GM12878 (cell line): ENCODE data around the gene ARHGAP5. TPM values are rescaled to one million over a fixed set of nuclear protein-coding genes. Genes with fewer than 3 reads are reported as not detected.

ENCODE experiments used
- ATAC-seq: fragments of 200-7000 bp; cut with Tn5 transposase; 3 replicates; pipeline ENCODE4 v1.9.1; 2020; ENCODE audit warnings: mild to moderate bottlenecking, moderate library complexity
- BruUV-seq: library from RNA; stranded (reverse); fragments of 400-500 nt; replicated peaks from 2 replicates; lab custom pipeline; 2021; lab: Mats Ljungman, UMichigan
- CTCF ChIA-PET: fragments of 300-600 bp; sonication (Branson Sonifier 250); formaldehyde crosslinking; extraction: SDS; loops from one replicate; lab custom pipeline; 2021; ENCODE audit warnings: inconsistent platforms; lab: Yijun Ruan, JAX
- POLR2A ChIA-PET: fragments of 350-600 bp; formaldehyde crosslinking; extraction: SDS; loops from one replicate; lab custom pipeline; 2021; ENCODE audit warnings: inconsistent platforms; lab: Charles Lee
- RAD21 ChIA-PET: fragments of 300-600 bp; sonication (Branson Sonifier 250); formaldehyde crosslinking; loops from one replicate; lab custom pipeline; 2023; ENCODE audit warnings: antibody characterized with exemption; ENCODE audit not compliant: unreplicated experiment; lab: Charles Lee
- SMC1A ChIA-PET: fragments of 300-600 bp; sonication (Branson Sonifier 250); formaldehyde crosslinking; loops from one replicate; lab custom pipeline; 2023; ENCODE audit not compliant: unreplicated experiment, uncharacterized antibody; lab: Charles Lee
- DNase-seq: peaks from one replicate; pipeline ENCODE4 v3.0.0-alpha.2; 2011; ENCODE audit warnings: low read depth, low spot score
- FAIRE-seq: peaks from 3 replicates; lab custom pipeline; 2011; peaks lifted over from hg19 to GRCh38; lab: Jason Lieb, UNC
- H2AFZ ChIP-seq: 2 replicates; pipeline ENCODE4 v1.6.0; 2011; ENCODE audit warnings: low read depth, low read length, control low read depth; ENCODE audit not compliant: control insufficient read depth
- H3K27ac ChIP-seq: 2 replicates; pipeline ENCODE4 v1.5.1; 2011; ENCODE audit warnings: control low read depth; ENCODE audit not compliant: control insufficient read depth, insufficient read depth
- H3K27me3 ChIP-seq, 2 experiments: replicated peaks in 1 of 2; 2 replicates each; pipeline versions ENCODE4 v1.6.0 to v1.6.1; 2011; ENCODE audit warnings: low read length in 1 of 2; ENCODE audit not compliant: control insufficient read depth in 2 of 2, insufficient read depth in 2 of 2
- H3K36me3 ChIP-seq, 2 experiments: 2 replicates each; pipeline ENCODE4 v1.5.1; 2011; ENCODE audit warnings: low read length in 1 of 2; ENCODE audit not compliant: control insufficient read depth in 2 of 2, insufficient read depth in 2 of 2
- H3K4me1 ChIP-seq: 2 replicates; pipeline ENCODE4 v1.6.1; 2011; ENCODE audit warnings: mild to moderate bottlenecking, low read length, moderate library complexity, mixed read lengths; ENCODE audit not compliant: control insufficient read depth, insufficient read depth
- H3K4me2 ChIP-seq: 2 replicates; pipeline ENCODE4 v1.6.0; 2011; ENCODE audit warnings: control low read depth; ENCODE audit not compliant: control insufficient read depth, insufficient read depth
- H3K4me3 ChIP-seq: fragments of 200-600 bp; sonication (generic); 2 replicates; pipeline ENCODE4 v1.5.1; 2016
- H3K79me2 ChIP-seq: 2 replicates; pipeline ENCODE4 v1.6.0; 2011; ENCODE audit warnings: low read length; ENCODE audit not compliant: control insufficient read depth, insufficient read depth
- H3K9ac ChIP-seq: 2 replicates; pipeline ENCODE4 v1.8.0; 2011; ENCODE audit warnings: low read length, control low read depth, mixed read lengths; ENCODE audit not compliant: control insufficient read depth, insufficient read depth
- H3K9me3 ChIP-seq: replicated peaks from 3 replicates; pipeline ENCODE4 v1.5.1; 2011; ENCODE audit warnings: mild to moderate bottlenecking, low read length; ENCODE audit not compliant: control insufficient read depth, insufficient read depth
- H4K20me1 ChIP-seq: 2 replicates; pipeline ENCODE4 v1.6.0; 2011; ENCODE audit not compliant: control insufficient read depth, insufficient read depth
- ATF2 ChIP-seq: IDR thresholded peaks from 2 replicates; pipeline ENCODE4 v1.6.1; 2012; ENCODE audit warnings: low read length, inconsistent platforms
- BMI1 ChIP-seq: fragments of 450-650 bp; IDR thresholded peaks from 2 replicates; pipeline ENCODE4 v1.6.1; 2016; ENCODE audit warnings: mild to moderate bottlenecking, moderate library complexity, borderline replicate concordance
- CHD1 ChIP-seq: IDR thresholded peaks from 2 replicates; pipeline ENCODE4 v1.6.1; 2012; ENCODE audit warnings: low read depth, low read length, improper control_type of control experiment
- PML ChIP-seq: IDR thresholded peaks from 2 replicates; pipeline ENCODE4 v1.6.1; 2012; ENCODE audit warnings: low read length, inconsistent platforms
- SREBF1 ChIP-seq: IDR thresholded peaks from 2 replicates; pipeline ENCODE4 v1.6.1; 2012; ENCODE audit warnings: mild to moderate bottlenecking, low read length
- YBX1 ChIP-seq: fragments of 450-650 bp; IDR thresholded peaks from 2 replicates; pipeline ENCODE4 v1.6.1; 2016; ENCODE audit warnings: antibody characterized with exemption
- ZBTB40 ChIP-seq: fragments of 450-650 bp; IDR thresholded peaks from 2 replicates; pipeline ENCODE4 v1.6.1; 2016; ENCODE audit warnings: mild to moderate bottlenecking, moderate library complexity, borderline replicate concordance
- ZNF384 ChIP-seq: IDR thresholded peaks from 2 replicates; pipeline ENCODE4 v1.6.1; 2012; ENCODE audit warnings: low read depth, mild to moderate bottlenecking, low read length, improper control_type of control experiment, borderline replicate concordance
- WGBS: methylation state at CpG from one replicate; pipeline ENCODE4 v1.1.6; 2016; ENCODE audit warnings: low lambda C conversion rate; ENCODE audit not compliant: insufficient replicate concordance, insufficient coverage; ENCODE audit errors: missing lambda C conversion rate; 5-methylcytosine and 5-hydroxymethylcytosine counted together
- in situ Hi-C: fragments of 300-500 bp; cut with MboI; formaldehyde crosslinking; loops from 9 replicates; pipeline ENCODE4 v1.14.3; 2018; ENCODE audit warnings: mixed read lengths
- intact Hi-C: fragments of 100-400 bp; cut with micrococcal nuclease; formaldehyde crosslinking; loops from one replicate; pipeline ENCODE4 v1.14.2; 2022; ENCODE audit not compliant: unreplicated experiment
- polyA plus RNA-seq, 11 experiments: library from polyadenylated mRNA; depleted of rRNA in 4 of 11; unstranded in 6 of 11; stranded (reverse) in 5 of 11; fragments of >200 nt; fragmentation: Nextera tagmentation in 4 of 11; fragmentation: Illumina TruSeq in 1 of 11; extraction: Ambion mirVana in 4 of 11; extraction: Trizol in 1 of 11; gene quantifications; 1 replicate in 1 of 11; 2 replicates in 10 of 11; pipeline versions ENCODE4 v1.2.1 to v1.2.3, GENCODE V29; 2011 to 2016; ENCODE audit warnings: inconsistent platforms in 2 of 11, missing spikeins in 2 of 11, low read depth in 1 of 11
- total RNA-seq, 4 experiments: library from RNA; depleted of rRNA in 3 of 4; stranded (reverse); fragments of >200 nt in 3 of 4; fragmentation: Illumina TruSeq in 1 of 4; extraction: Trizol in 1 of 4; gene quantifications; 2 replicates each; pipeline versions ENCODE4 v1.2.1 to v1.2.3, GENCODE V29; 2013 to 2021

ARHGAP5 gene
- total and polyA plus RNA-seq, 10 of the 15 experiments (the other 5 are each of a cell fraction or from before 2014, with no cell fraction given) = 0.91 to 19.6 (median 7.2) TPM

GRCh38 chr14:32100175-32100574, 23.1 kb downstream of the ARHGAP5 start:
- no peaks in the 10 kb centered on the region for H3K9me3 ChIP-seq
- DNase-seq = no peak
- no peak overlapping the region for H3K4me3 ChIP-seq
- intact Hi-C loops (no loop called here), in situ Hi-C loops (no loop called here)
- H3K27me3 ChIP-seq = no peaks in the 10 kb centered on the region
- no peaks in the 10 kb centered on the region; a peak in 1 of 4 replicates for H3K36me3 ChIP-seq
- ChIA-PET POLR2A (no interaction called here), RAD21 (no interaction called here), SMC1A (interaction anchor here (0.9 to 1.1 kb wide), 2 partner anchors 27 to 99 kb away, joined by 3 read pairs; no protein-coding TSS in a partner anchor), CTCF (no interaction called here)
- no peak overlapping the region for H3K9ac ChIP-seq
- no peak for FAIRE-seq
- no peak overlapping the region for H3K27ac ChIP-seq
- H3K79me2 ChIP-seq = no peaks in the 10 kb centered on the region
- no peak overlapping the region for H2AFZ ChIP-seq
- H3K4me1 ChIP-seq = peaks cover 20% of the 10 kb centered on the region
- H3K4me2 ChIP-seq = no peak overlapping the region
- BruUV-seq = no TSS peak
- H4K20me1 ChIP-seq = peaks cover 2% of the 10 kb centered on the region; the same call in 1 of the 2 replicates
- 90% methylated on average over 5 of the region's 5 CpGs for WGBS
- ATAC-seq = no peak
- no peak for TF ChIP-seq PML
- TF ChIP-seq CHD1 = no peak
- TF ChIP-seq SREBF1 = no peak
- TF ChIP-seq ZBTB40 = no peak
- TF ChIP-seq ATF2 = no peak
- TF ChIP-seq ZNF384 = no peak
- no peak for TF ChIP-seq YBX1
- TF ChIP-seq BMI1 = no peak
- TF ChIP-seq, all 136 proteins: peak for 0
